DND-41 (cell line): ENCODE results near the gene TMEM243.
"Not testable (repeated sequence)": the region's sequence is repeated elsewhere in the genome, so short reads cannot be mapped to it uniquely, and the experiment has no call there.

Experiments used
- EZH2 ChIP-seq: IDR thresholded peaks from 3 replicates; pipeline ENCODE4 v1.6.1; 2012; ENCODE audit warnings: borderline replicate concordance, low read depth, mild to moderate bottlenecking, moderate library complexity, low read length, inconsistent platforms; ENCODE audit not compliant: severe bottlenecking
- TF ChIP-seq, protein P1 (sequence below): IDR thresholded peaks from 2 replicates; pipeline ENCODE4 v1.5.1; 2012; ENCODE audit warnings: borderline replicate concordance, low read length, moderate library complexity, mild to moderate bottlenecking; ENCODE audit not compliant: poor library complexity, severe bottlenecking; ENCODE audit errors: extremely low read depth

- TF ChIP-seq, protein P1, sequence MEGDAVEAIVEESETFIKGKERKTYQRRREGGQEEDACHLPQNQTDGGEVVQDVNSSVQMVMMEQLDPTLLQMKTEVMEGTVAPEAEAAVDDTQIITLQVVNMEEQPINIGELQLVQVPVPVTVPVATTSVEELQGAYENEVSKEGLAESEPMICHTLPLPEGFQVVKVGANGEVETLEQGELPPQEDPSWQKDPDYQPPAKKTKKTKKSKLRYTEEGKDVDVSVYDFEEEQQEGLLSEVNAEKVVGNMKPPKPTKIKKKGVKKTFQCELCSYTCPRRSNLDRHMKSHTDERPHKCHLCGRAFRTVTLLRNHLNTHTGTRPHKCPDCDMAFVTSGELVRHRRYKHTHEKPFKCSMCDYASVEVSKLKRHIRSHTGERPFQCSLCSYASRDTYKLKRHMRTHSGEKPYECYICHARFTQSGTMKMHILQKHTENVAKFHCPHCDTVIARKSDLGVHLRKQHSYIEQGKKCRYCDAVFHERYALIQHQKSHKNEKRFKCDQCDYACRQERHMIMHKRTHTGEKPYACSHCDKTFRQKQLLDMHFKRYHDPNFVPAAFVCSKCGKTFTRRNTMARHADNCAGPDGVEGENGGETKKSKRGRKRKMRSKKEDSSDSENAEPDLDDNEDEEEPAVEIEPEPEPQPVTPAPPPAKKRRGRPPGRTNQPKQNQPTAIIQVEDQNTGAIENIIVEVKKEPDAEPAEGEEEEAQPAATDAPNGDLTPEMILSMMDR, result not testable (repeated sequence)
- TF ChIP-seq EZH2, result not testable (repeated sequence)
Observed at GRCh38 chr7:87203929-87204328, 15.6 kb downstream of the TMEM243 start.
